Measurements from ENCODE around the gene LMTK3. TPM values are rescaled to one million over a fixed set of nuclear protein-coding genes. Genes with fewer than 3 reads are reported as not detected.
A peak's percentile ranks its signal among the peaks of the same experiment; 100 is the strongest.

The LMTK3 gene
- total RNA-seq, 1 experiment from 2014 or later: 15.9 TPM

DNA sequence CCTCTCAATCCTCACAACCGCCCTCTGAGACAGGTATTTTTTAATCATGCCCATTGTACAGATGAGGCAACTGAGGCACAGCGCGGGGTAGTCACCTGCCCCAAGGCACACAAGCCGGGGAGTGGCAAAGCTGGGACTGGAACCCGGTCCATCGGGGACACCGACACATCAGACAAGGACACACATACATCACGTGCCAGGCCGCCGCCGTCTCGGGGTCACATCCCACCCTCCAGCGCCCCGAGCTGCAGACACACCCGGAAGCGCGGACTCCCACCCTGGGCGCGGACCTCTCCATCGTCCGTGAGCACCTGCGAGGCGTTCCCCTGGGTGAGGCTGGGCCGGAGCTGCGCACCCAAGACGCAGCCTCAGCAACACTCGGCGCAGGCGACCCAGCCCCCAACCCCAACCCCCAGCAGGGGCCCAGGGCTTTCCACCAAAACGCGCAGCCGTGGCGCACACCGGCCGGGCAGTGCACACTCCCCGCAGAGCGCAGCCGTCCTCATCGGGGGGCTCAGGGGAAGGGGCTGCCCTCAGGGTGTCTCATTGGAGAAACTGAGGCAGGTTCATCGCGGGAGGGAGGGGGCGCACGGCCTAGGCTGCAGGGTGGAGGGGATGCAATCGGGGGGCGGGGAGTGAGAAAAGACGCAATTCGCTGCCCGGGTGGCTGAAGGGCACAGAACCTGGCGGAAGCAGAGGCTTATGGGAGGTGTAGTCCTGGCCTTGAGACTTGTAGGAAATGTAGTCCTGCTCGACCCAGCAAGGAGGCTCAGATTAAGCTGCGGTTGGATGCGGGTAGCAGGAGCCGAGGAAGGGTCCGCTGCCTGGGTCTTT, 1.9 kb upstream of the LMTK3 start (continued):
- TF ChIP-seq, protein P1, sequence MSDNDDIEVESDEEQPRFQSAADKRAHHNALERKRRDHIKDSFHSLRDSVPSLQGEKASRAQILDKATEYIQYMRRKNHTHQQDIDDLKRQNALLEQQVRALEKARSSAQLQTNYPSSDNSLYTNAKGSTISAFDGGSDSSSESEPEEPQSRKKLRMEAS (CRISPR knock-in tag; IDR thresholded peaks at IDR 0.05): 0 out of 2 replicates have a peak, but pooled peaks have one; percentile 63
- TF ChIP-seq, protein P2, sequence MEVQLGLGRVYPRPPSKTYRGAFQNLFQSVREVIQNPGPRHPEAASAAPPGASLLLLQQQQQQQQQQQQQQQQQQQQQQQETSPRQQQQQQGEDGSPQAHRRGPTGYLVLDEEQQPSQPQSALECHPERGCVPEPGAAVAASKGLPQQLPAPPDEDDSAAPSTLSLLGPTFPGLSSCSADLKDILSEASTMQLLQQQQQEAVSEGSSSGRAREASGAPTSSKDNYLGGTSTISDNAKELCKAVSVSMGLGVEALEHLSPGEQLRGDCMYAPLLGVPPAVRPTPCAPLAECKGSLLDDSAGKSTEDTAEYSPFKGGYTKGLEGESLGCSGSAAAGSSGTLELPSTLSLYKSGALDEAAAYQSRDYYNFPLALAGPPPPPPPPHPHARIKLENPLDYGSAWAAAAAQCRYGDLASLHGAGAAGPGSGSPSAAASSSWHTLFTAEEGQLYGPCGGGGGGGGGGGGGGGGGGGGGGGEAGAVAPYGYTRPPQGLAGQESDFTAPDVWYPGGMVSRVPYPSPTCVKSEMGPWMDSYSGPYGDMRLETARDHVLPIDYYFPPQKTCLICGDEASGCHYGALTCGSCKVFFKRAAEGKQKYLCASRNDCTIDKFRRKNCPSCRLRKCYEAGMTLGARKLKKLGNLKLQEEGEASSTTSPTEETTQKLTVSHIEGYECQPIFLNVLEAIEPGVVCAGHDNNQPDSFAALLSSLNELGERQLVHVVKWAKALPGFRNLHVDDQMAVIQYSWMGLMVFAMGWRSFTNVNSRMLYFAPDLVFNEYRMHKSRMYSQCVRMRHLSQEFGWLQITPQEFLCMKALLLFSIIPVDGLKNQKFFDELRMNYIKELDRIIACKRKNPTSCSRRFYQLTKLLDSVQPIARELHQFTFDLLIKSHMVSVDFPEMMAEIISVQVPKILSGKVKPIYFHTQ (CRISPR knock-in tag; IDR thresholded peaks at IDR 0.05): no peak
- TF ChIP-seq, protein P3, sequence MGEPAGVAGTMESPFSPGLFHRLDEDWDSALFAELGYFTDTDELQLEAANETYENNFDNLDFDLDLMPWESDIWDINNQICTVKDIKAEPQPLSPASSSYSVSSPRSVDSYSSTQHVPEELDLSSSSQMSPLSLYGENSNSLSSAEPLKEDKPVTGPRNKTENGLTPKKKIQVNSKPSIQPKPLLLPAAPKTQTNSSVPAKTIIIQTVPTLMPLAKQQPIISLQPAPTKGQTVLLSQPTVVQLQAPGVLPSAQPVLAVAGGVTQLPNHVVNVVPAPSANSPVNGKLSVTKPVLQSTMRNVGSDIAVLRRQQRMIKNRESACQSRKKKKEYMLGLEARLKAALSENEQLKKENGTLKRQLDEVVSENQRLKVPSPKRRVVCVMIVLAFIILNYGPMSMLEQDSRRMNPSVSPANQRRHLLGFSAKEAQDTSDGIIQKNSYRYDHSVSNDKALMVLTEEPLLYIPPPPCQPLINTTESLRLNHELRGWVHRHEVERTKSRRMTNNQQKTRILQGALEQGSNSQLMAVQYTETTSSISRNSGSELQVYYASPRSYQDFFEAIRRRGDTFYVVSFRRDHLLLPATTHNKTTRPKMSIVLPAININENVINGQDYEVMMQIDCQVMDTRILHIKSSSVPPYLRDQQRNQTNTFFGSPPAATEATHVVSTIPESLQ (CRISPR knock-in tag; IDR thresholded peaks at IDR 0.05): no peak
- TF ChIP-seq EMX1 (CRISPR knock-in tag; IDR thresholded peaks at IDR 0.05) (no peak), SMAD3 (CRISPR knock-in tag; IDR thresholded peaks at IDR 0.05; ENCODE audit: borderline replicate concordance) (no peak), ZNF671 (CRISPR knock-in tag; IDR thresholded peaks at IDR 0.05) (no peak), MYBL2 (CRISPR knock-in tag; IDR thresholded peaks at IDR 0.05) (no peak), GRHL2 (CRISPR knock-in tag; IDR thresholded peaks at IDR 0.05; ENCODE audit: insufficient replicate concordance, severe bottlenecking) (no peak), GTF2I (CRISPR knock-in tag; conservative IDR thresholded peaks at IDR 0.05) (peak; percentile 97), ZBTB21 (CRISPR knock-in tag; IDR thresholded peaks at IDR 0.05; ENCODE audit: borderline replicate concordance) (no peak), ESRRA (CRISPR knock-in tag; IDR thresholded peaks at IDR 0.05; ENCODE audit: borderline replicate concordance) (peak; percentile 78; the same call in 1 of the 2 replicates), FOXP1 (CRISPR knock-in tag; IDR thresholded peaks at IDR 0.05; ENCODE audit: borderline replicate concordance) (no peak), PRRX2 (CRISPR knock-in tag; IDR thresholded peaks at IDR 0.05) (no peak), JAZF1 (CRISPR knock-in tag; IDR thresholded peaks at IDR 0.05) (no peak)
- TF ChIP-seq, protein P4, sequence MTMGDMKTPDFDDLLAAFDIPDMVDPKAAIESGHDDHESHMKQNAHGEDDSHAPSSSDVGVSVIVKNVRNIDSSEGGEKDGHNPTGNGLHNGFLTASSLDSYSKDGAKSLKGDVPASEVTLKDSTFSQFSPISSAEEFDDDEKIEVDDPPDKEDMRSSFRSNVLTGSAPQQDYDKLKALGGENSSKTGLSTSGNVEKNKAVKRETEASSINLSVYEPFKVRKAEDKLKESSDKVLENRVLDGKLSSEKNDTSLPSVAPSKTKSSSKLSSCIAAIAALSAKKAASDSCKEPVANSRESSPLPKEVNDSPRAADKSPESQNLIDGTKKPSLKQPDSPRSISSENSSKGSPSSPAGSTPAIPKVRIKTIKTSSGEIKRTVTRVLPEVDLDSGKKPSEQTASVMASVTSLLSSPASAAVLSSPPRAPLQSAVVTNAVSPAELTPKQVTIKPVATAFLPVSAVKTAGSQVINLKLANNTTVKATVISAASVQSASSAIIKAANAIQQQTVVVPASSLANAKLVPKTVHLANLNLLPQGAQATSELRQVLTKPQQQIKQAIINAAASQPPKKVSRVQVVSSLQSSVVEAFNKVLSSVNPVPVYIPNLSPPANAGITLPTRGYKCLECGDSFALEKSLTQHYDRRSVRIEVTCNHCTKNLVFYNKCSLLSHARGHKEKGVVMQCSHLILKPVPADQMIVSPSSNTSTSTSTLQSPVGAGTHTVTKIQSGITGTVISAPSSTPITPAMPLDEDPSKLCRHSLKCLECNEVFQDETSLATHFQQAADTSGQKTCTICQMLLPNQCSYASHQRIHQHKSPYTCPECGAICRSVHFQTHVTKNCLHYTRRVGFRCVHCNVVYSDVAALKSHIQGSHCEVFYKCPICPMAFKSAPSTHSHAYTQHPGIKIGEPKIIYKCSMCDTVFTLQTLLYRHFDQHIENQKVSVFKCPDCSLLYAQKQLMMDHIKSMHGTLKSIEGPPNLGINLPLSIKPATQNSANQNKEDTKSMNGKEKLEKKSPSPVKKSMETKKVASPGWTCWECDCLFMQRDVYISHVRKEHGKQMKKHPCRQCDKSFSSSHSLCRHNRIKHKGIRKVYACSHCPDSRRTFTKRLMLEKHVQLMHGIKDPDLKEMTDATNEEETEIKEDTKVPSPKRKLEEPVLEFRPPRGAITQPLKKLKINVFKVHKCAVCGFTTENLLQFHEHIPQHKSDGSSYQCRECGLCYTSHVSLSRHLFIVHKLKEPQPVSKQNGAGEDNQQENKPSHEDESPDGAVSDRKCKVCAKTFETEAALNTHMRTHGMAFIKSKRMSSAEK (CRISPR knock-in tag; IDR thresholded peaks at IDR 0.05; ENCODE audit: borderline replicate concordance): no peak
- TF ChIP-seq, protein P5, sequence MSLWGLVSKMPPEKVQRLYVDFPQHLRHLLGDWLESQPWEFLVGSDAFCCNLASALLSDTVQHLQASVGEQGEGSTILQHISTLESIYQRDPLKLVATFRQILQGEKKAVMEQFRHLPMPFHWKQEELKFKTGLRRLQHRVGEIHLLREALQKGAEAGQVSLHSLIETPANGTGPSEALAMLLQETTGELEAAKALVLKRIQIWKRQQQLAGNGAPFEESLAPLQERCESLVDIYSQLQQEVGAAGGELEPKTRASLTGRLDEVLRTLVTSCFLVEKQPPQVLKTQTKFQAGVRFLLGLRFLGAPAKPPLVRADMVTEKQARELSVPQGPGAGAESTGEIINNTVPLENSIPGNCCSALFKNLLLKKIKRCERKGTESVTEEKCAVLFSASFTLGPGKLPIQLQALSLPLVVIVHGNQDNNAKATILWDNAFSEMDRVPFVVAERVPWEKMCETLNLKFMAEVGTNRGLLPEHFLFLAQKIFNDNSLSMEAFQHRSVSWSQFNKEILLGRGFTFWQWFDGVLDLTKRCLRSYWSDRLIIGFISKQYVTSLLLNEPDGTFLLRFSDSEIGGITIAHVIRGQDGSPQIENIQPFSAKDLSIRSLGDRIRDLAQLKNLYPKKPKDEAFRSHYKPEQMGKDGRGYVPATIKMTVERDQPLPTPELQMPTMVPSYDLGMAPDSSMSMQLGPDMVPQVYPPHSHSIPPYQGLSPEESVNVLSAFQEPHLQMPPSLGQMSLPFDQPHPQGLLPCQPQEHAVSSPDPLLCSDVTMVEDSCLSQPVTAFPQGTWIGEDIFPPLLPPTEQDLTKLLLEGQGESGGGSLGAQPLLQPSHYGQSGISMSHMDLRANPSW (CRISPR knock-in tag; conservative IDR thresholded peaks at IDR 0.05; ENCODE audit: low read depth): no peak
- TF ChIP-seq, protein P6, sequence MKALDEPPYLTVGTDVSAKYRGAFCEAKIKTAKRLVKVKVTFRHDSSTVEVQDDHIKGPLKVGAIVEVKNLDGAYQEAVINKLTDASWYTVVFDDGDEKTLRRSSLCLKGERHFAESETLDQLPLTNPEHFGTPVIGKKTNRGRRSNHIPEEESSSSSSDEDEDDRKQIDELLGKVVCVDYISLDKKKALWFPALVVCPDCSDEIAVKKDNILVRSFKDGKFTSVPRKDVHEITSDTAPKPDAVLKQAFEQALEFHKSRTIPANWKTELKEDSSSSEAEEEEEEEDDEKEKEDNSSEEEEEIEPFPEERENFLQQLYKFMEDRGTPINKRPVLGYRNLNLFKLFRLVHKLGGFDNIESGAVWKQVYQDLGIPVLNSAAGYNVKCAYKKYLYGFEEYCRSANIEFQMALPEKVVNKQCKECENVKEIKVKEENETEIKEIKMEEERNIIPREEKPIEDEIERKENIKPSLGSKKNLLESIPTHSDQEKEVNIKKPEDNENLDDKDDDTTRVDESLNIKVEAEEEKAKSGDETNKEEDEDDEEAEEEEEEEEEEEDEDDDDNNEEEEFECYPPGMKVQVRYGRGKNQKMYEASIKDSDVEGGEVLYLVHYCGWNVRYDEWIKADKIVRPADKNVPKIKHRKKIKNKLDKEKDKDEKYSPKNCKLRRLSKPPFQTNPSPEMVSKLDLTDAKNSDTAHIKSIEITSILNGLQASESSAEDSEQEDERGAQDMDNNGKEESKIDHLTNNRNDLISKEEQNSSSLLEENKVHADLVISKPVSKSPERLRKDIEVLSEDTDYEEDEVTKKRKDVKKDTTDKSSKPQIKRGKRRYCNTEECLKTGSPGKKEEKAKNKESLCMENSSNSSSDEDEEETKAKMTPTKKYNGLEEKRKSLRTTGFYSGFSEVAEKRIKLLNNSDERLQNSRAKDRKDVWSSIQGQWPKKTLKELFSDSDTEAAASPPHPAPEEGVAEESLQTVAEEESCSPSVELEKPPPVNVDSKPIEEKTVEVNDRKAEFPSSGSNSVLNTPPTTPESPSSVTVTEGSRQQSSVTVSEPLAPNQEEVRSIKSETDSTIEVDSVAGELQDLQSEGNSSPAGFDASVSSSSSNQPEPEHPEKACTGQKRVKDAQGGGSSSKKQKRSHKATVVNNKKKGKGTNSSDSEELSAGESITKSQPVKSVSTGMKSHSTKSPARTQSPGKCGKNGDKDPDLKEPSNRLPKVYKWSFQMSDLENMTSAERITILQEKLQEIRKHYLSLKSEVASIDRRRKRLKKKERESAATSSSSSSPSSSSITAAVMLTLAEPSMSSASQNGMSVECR (CRISPR knock-in tag; IDR thresholded peaks at IDR 0.05; ENCODE audit: borderline replicate concordance): peak; percentile 72; the same call in 1 of the 2 replicates
- TF ChIP-seq, protein P7, sequence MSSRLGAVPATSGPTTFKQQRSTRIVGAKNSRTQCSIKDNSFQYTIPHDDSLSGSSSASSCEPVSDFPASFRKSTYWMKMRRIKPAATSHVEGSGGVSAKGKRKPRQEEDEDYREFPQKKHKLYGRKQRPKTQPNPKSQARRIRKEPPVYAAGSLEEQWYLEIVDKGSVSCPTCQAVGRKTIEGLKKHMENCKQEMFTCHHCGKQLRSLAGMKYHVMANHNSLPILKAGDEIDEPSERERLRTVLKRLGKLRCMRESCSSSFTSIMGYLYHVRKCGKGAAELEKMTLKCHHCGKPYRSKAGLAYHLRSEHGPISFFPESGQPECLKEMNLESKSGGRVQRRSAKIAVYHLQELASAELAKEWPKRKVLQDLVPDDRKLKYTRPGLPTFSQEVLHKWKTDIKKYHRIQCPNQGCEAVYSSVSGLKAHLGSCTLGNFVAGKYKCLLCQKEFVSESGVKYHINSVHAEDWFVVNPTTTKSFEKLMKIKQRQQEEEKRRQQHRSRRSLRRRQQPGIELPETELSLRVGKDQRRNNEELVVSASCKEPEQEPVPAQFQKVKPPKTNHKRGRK (CRISPR knock-in tag; IDR thresholded peaks at IDR 0.05; ENCODE audit: borderline replicate concordance): no peak

All from WTC11 (cell line).